B cell (primary cell): ENCODE data around the gene BORA.

Experiments
- EZH2 ChIP-seq: IDR thresholded peaks from 2 replicates; pipeline ENCODE4 v1.6.1; 2012; ENCODE audit warnings: borderline replicate concordance, low read depth, mild to moderate bottlenecking, moderate library complexity, low read length; ENCODE audit not compliant: insufficient read depth, poor library complexity, severe bottlenecking
- TF ChIP-seq, protein P1 (sequence below): fragments of 200-600 bp; IDR thresholded peaks from one replicate; pipeline ENCODE4 v1.8.0; 2022; ENCODE audit warnings: antibody characterized with exemption, mild to moderate bottlenecking

GRCh38 chr13:72745260-72745659 is 17.5 kb downstream of the BORA start:
- TF ChIP-seq EZH2, result no peak
- TF ChIP-seq, protein P1, sequence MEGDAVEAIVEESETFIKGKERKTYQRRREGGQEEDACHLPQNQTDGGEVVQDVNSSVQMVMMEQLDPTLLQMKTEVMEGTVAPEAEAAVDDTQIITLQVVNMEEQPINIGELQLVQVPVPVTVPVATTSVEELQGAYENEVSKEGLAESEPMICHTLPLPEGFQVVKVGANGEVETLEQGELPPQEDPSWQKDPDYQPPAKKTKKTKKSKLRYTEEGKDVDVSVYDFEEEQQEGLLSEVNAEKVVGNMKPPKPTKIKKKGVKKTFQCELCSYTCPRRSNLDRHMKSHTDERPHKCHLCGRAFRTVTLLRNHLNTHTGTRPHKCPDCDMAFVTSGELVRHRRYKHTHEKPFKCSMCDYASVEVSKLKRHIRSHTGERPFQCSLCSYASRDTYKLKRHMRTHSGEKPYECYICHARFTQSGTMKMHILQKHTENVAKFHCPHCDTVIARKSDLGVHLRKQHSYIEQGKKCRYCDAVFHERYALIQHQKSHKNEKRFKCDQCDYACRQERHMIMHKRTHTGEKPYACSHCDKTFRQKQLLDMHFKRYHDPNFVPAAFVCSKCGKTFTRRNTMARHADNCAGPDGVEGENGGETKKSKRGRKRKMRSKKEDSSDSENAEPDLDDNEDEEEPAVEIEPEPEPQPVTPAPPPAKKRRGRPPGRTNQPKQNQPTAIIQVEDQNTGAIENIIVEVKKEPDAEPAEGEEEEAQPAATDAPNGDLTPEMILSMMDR, result no peak
